Pancreas (tissue), 10 donors: Measurements from ENCODE around the gene AMOTL1. TPM values are rescaled to one million over a fixed set of nuclear protein-coding genes. Genes with fewer than 3 reads are reported as not detected.

Experiments
- ATAC-seq, 4 donors: fragments of 200-7000 bp; cut with Tn5 transposase; one replicate each; pipeline versions ENCODE4 v1.8.0 to v1.9.1; 2020; ENCODE audit warnings: mild to moderate bottlenecking in 4 of 4, moderate library complexity in 4 of 4
- DNase-seq, 6 donors: peaks; one replicate each; pipeline ENCODE4 v3.0.0-alpha.2; 2020
- FAIRE-seq: peaks from 2 replicates; lab custom pipeline; 2012; peaks lifted over from hg19 to GRCh38; lab: Jason Lieb, UNC
- H3K27ac ChIP-seq, 4 donors: fragments of 200-600 bp; sonication (generic); 1 replicate in 3 of 4; 2 replicates in 1 of 4; pipeline versions ENCODE4 v1.5.0 to v1.8.0; 2020
- H3K27me3 ChIP-seq, 4 donors: fragments of 200-600 bp; one replicate each; pipeline ENCODE4 v1.8.0; 2021
- H3K36me3 ChIP-seq, 3 donors: fragments of 200-600 bp; sonication (generic) in 1 of 3; one replicate each; pipeline versions ENCODE4 v1.5.0 to v1.8.0; 2020 to 2021
- H3K4me1 ChIP-seq, 3 donors: fragments of 200-600 bp; one replicate each; pipeline ENCODE4 v1.8.0; 2021
- H3K4me3 ChIP-seq, 4 donors: fragments of 200-600 bp; sonication (generic) in 2 of 4; one replicate each; pipeline versions ENCODE4 v1.5.0 to v1.8.0; 2020 to 2021
- H3K9me3 ChIP-seq, 4 donors: fragments of 200-600 bp; one replicate each; pipeline ENCODE4 v1.8.0; 2021
- WGBS, 2 donors: extraction: QIAGEN DNeasy Blood & Tissue Kit; methylation state at CpG; one replicate each; pipeline ENCODE4 v1.1.7; 2013; 5-methylcytosine and 5-hydroxymethylcytosine counted together
- intact Hi-C, 3 donors: fragments of 100-400 bp; cut with DNase I; formaldehyde crosslinking; loops; one replicate each; pipeline versions ENCODE4 v1.11.1 to v1.14.2; 2022
- polyA plus RNA-seq, 2 donors: library from polyadenylated mRNA; stranded (reverse); fragments of 200-250 nt; gene quantifications; one replicate each; pipeline ENCODE4 v1.2.3, GENCODE V29; 2013
- total RNA-seq, 6 donors: library from RNA; stranded (reverse); fragmentation: NEBNext Ultra II Directional in 4 of 6; extraction: Animal tissue kit (Norgen Biotek cat#: 25700) in 4 of 6; gene quantifications; one replicate each; pipeline versions ENCODE4 v1.2.1 to v1.2.4, GENCODE V29; 2021 to 2023
- TF ChIP-seq, protein P1 (sequence below), 4 donors: fragments of 200-600 bp; sonication (generic) in 3 of 4; IDR thresholded peaks; one replicate each; pipeline versions ENCODE4 v1.5.0 to v1.8.0; 2021; ENCODE audit warnings: antibody characterized with exemption in 4 of 4
- donor health status: healthy with polysubstance abuse.
- donor health status: DM: no; HTN: no; CAD: no; lungs with moderate emphysema.
- donor health status: DM: no; HTN: no; CAD: no.
- donor health status: control.
- donor health status: control.
- donor health status: Bipolar disorder and iron deficiency.
- donor health status: DM: yes; HTN: yes; CAD: no.
- donor health status: DM: no; HTN: no; CAD: no.
- donor health status: DM: no; HTN: no; CAD: no.
- donor health status: DM: yes; HTN: yes; CAD: no.

The AMOTL1 gene
- total and polyA plus RNA-seq, 8 donors = 3.5 to 30.2 (median 18.4) TPM

DNA sequence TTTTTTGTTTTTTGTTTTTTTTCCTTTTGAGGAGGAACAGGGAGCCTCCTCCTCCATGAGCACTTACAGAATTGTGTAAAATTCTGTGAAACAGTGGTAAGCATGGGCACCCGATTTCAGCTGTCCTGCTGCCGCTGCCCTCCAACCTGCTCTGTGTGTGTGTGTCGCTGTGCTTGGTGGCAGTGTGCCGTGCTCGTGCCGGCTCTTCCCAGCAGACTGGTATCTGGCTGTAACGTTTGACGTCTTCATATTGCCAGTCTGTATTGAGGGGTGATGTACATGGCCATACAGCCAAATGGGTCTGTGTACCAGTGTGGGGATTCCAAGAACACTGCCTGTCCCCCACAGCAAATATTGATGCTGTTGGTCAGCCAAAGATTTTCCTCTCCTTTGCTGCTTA lies 108.1 kb downstream of the AMOTL1 start:
- TF ChIP-seq, protein P1, sequence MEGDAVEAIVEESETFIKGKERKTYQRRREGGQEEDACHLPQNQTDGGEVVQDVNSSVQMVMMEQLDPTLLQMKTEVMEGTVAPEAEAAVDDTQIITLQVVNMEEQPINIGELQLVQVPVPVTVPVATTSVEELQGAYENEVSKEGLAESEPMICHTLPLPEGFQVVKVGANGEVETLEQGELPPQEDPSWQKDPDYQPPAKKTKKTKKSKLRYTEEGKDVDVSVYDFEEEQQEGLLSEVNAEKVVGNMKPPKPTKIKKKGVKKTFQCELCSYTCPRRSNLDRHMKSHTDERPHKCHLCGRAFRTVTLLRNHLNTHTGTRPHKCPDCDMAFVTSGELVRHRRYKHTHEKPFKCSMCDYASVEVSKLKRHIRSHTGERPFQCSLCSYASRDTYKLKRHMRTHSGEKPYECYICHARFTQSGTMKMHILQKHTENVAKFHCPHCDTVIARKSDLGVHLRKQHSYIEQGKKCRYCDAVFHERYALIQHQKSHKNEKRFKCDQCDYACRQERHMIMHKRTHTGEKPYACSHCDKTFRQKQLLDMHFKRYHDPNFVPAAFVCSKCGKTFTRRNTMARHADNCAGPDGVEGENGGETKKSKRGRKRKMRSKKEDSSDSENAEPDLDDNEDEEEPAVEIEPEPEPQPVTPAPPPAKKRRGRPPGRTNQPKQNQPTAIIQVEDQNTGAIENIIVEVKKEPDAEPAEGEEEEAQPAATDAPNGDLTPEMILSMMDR (IDR thresholded peaks at IDR 0.05) = no peak
- H3K27ac ChIP-seq = peak overlapping the region in 1 of 4 donors; percentile 1

DNA sequence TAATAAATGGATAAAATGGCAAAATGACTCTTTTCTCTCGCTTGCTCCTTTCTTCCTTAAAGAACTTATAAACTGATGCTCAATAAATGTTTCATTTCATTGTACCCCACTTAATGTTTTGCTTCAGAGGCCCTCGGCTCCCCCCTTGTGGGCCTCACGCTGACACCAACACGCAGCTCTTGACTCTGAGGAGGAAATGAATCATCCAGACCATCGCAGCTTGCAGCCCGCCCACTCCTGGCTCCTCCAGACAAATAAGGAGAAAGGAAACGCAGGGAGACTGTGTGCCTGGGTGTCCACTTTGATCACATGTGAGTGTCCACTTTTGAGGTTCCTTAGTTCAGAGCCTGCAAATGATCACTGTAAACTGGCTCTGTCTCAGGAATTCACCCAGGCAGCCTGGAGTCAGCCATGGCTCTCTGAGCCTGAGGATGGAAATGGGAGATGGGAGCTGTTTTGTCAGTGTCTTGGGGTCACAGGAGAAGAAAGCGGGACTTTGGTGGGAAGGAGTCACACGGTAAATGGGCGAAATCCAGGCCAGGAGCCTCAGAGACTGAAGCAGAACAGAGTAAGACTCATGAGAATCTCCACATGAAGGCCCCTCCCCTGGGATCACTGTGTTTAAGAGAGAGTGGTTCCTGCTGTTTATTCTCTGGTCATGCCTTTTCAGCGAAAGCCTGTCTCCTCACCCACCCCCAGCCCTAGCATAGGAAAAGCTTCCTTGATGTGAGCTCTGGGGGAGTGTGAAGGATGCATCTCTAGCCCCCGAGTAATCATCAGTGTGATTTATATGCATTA lies 108.7 kb downstream of the AMOTL1 start:
- intact Hi-C loops = no loop called here
- DNase-seq = peak in 4 of 6 donors; percentile 20 to 46 (median 31)
- TF ChIP-seq, protein P1 (IDR thresholded peaks at IDR 0.05) = no peak
- Histone ChIP-seq H3K9me3 (no peaks in the 10 kb centered on the region), H3K4me1 (no peaks in the 10 kb centered on the region), H3K27me3 (no peaks in the 10 kb centered on the region), H3K4me3 (no peak overlapping the region), H3K36me3 (peaks cover 0 to 37% (median 10%) of the 10 kb centered on the region in 3 donors), H3K27ac (peak overlapping the region in 2 of 4 donors; percentile 8 to 40)
- ATAC-seq = peak in 3 of 4 donors; percentile 78 to 88 (median 87)
- WGBS, 2 donors = 77 to 84% methylated on average over 12 of the region's 12 CpGs
- FAIRE-seq = no peak

More for the DNA sequence above, 108.1 kb downstream of the AMOTL1 start:
- intact Hi-C loops = no loop called here
- no peak for ATAC-seq
- no peaks in the 10 kb centered on the region for H3K27me3 ChIP-seq
- no peak for FAIRE-seq
- H3K4me3 ChIP-seq = no peak overlapping the region
- H3K4me1 ChIP-seq = no peaks in the 10 kb centered on the region
- H3K9me3 ChIP-seq = no peaks in the 10 kb centered on the region
- peaks cover 0 to 37% (median 10%) of the 10 kb centered on the region in 3 donors for H3K36me3 ChIP-seq
- WGBS, 2 donors = 93 to 94% methylated on average over 8 of the region's 8 CpGs
- DNase-seq = no peak

GRCh38 chr11:94877443-94878200 lies 109.5 kb downstream of the AMOTL1 start:
- FAIRE-seq (no peak), ATAC-seq (peak in 1 of 4 donors; percentile 7), DNase-seq (no peak)
- TF ChIP-seq, protein P1 (IDR thresholded peaks at IDR 0.05) = no peak
- H3K27me3 ChIP-seq = no peaks in the 10 kb centered on the region
- H3K9me3 ChIP-seq = no peaks in the 10 kb centered on the region
- H3K36me3 ChIP-seq = peaks cover 0 to 37% (median 10%) of the 10 kb centered on the region in 3 donors
- no peaks in the 10 kb centered on the region for H3K4me1 ChIP-seq
- intact Hi-C loops = no loop called here
- 80 to 83% methylated on average over 11 of the region's 11 CpGs for WGBS, 2 donors
- no peak overlapping the region for H3K4me3 ChIP-seq
- no peak overlapping the region for H3K27ac ChIP-seq

- peaks cover 0 to 35% (median 10%) of the 10 kb centered on the region in 3 donors for H3K36me3 ChIP-seq
- no peak for FAIRE-seq
- WGBS, 2 donors = 98% methylated on average over 2 of the region's 2 CpGs
Observed at GRCh38 chr11:94879006-94879405, 110.8 kb downstream of the AMOTL1 start.

More at GRCh38 chr11:94879006-94879405, 110.8 kb downstream of the AMOTL1 start:
- TF ChIP-seq, protein P1 (IDR thresholded peaks at IDR 0.05) = no peak
- no peaks in the 10 kb centered on the region for H3K4me1 ChIP-seq
- H3K9me3 ChIP-seq = no peaks in the 10 kb centered on the region
- no peak overlapping the region for H3K4me3 ChIP-seq
- no peaks in the 10 kb centered on the region for H3K27me3 ChIP-seq
- no peak for ATAC-seq
- H3K27ac ChIP-seq = no peak overlapping the region
- intact Hi-C loops = no loop called here
- no peak for DNase-seq
